Fibroblast of lung (primary cell): Measurements from ENCODE around the gene GSTK1.

Source experiments
- CTCF ChIP-seq, 2 donors: IDR thresholded peaks in 1 of 2; conservative IDR thresholded peaks in 1 of 2; 1 replicate in 1 of 2; 2 replicates in 1 of 2; pipeline ENCODE4 v1.5.1; 2011 to 2012; ENCODE audit warnings: low read length in 2 of 2, control low read depth in 1 of 2, inconsistent platforms in 1 of 2, low read depth in 1 of 2, mild to moderate bottlenecking in 1 of 2
- EZH2 ChIP-seq: IDR thresholded peaks from 2 replicates; pipeline ENCODE4 v1.5.1; 2012; ENCODE audit warnings: low read length, control low read depth, mild to moderate bottlenecking; ENCODE audit errors: missing control alignments

DNA sequence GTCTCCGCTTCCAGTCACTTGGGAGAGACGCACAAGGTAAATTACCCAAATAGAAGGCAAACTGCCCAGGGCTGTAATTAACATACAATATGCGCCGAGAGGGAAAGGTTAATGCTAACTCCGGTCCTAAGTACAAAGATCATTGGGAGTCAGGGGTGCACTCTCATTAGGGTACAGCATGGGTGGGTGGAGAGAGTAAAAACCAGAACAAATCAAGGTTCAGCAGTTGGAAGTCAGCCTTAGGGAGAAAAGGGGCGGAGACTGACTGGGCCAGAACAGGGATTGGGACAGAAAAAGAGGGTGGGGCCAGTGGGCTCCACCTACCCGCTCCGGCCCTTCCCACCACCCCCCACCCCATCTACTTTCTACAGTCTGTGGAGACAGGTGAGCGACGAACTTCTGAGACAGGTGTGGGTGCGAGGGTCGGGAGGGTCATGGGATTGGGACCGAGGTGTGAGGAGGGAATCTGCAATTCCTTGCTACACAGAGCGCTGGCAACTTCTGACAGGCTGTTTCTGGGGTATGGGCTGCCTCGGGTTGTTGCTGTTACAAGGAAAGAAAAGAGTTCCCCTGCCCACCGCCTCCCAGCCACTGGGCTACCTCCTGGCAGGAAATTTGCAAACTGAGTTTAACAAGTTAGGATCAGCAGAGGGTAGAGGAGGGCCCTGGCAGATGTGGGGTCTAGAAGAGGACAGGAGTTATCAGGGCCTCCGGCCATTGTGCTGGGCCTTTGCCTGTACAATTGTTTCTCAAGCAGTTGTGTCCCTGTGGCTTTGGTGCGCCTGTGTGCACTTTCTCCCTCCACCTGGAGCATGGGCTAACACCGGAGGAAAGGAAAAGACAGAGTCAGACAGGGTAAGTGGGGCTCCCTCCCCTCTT, 21.6 kb downstream of the GSTK1 start, which contains the start of gene TMEM139:
- TF ChIP-seq CTCF (conservative IDR thresholded peaks at IDR 0.05 in 1 of 2, IDR thresholded peaks at IDR 0.05 in 1 of 2; ENCODE audit: low read depth in 1 of 2, low read length in 2 of 2) (no peak), EZH2 (no peak)
